ENCODE results near the gene RNF213.

Gene RNF213

GRCh38 chr17:80358861-80359260 lies 98.2 kb downstream of the RNF213 start:
- Histone ChIP-seq H3K27me3 (replicated peaks; ENCODE audit: insufficient read depth, low read length) (no peaks in the 10 kb centered on the region), H3K36me3 (replicated peaks; ENCODE audit: insufficient read depth, low read length) (0 out of 2 replicates have a peak, but pooled peaks cover 7% of the 10 kb centered on the region), H3K4me1 (ENCODE audit: low read length) (no peaks in the 10 kb centered on the region), H3K27ac (ENCODE audit: low read length) (no peak overlapping the region), H3K9me2 (replicated peaks; ENCODE audit: insufficient read depth, low read length) (no peaks in the 10 kb centered on the region), H3K4me2 (ENCODE audit: low read depth, low read length) (no peak overlapping the region), H3F3A (ENCODE audit: insufficient read depth, low read length) (no peaks in the 10 kb centered on the region), H3K79me2 (ENCODE audit: low read length) (no peaks in the 10 kb centered on the region), H3K4me3 (ENCODE audit: low read length) (no peak overlapping the region), H4K20me1 (ENCODE audit: insufficient read depth, low read length) (no peaks in the 10 kb centered on the region), H3K9ac (ENCODE audit: low read length) (no peak overlapping the region), H3K9me3 (replicated peaks; ENCODE audit: insufficient read depth, low read length) (no peaks in the 10 kb centered on the region), H2AFZ (ENCODE audit: low read length) (no peak overlapping the region)
- DNase-seq = no peak
- TF ChIP-seq EZH2 (optimal IDR thresholded peaks at IDR 0.05; ENCODE audit: low read depth, low read length) (no peak), CTCF (IDR thresholded peaks at IDR 0.05; ENCODE audit: low read length) (no peak), EZH2phosphoT487 (IDR thresholded peaks at IDR 0.05; ENCODE audit: low read length) (no peak)

GRCh38 chr17:80359422-80360110 lies 98.9 kb downstream of the RNF213 start:
- Histone ChIP-seq H3K9ac (ENCODE audit: low read length) (no peak overlapping the region), H3K9me3 (replicated peaks; ENCODE audit: insufficient read depth, low read length) (no peaks in the 10 kb centered on the region), H3K4me2 (ENCODE audit: low read depth, low read length) (no peak overlapping the region), H3K4me1 (ENCODE audit: low read length) (no peaks in the 10 kb centered on the region), H3K4me3 (ENCODE audit: low read length) (no peak overlapping the region), H4K20me1 (ENCODE audit: insufficient read depth, low read length) (no peaks in the 10 kb centered on the region), H3K79me2 (ENCODE audit: low read length) (no peaks in the 10 kb centered on the region), H3K9me2 (replicated peaks; ENCODE audit: insufficient read depth, low read length) (no peaks in the 10 kb centered on the region), H3F3A (ENCODE audit: insufficient read depth, low read length) (no peaks in the 10 kb centered on the region), H2AFZ (ENCODE audit: low read length) (no peak overlapping the region), H3K27ac (ENCODE audit: low read length) (no peak overlapping the region), H3K27me3 (replicated peaks; ENCODE audit: insufficient read depth, low read length) (no peaks in the 10 kb centered on the region), H3K36me3 (replicated peaks; ENCODE audit: insufficient read depth, low read length) (peaks cover 7% of the 10 kb centered on the region; the same call in 1 of the 2 replicates)
- no peak for DNase-seq
- no peak for TF ChIP-seq EZH2phosphoT487 (IDR thresholded peaks at IDR 0.05; ENCODE audit: low read length)
- no peak for TF ChIP-seq EZH2 (optimal IDR thresholded peaks at IDR 0.05; ENCODE audit: low read depth, low read length)
- no peak for TF ChIP-seq CTCF (IDR thresholded peaks at IDR 0.05; ENCODE audit: low read length)

- Histone ChIP-seq H3K4me3 (ENCODE audit: low read length) (no peak overlapping the region), H3K4me2 (ENCODE audit: low read depth, low read length) (no peak overlapping the region), H2AFZ (ENCODE audit: low read length) (no peak overlapping the region), H3K27me3 (replicated peaks; ENCODE audit: insufficient read depth, low read length) (no peaks in the 10 kb centered on the region), H3K27ac (ENCODE audit: low read length) (no peak overlapping the region), H3K4me1 (ENCODE audit: low read length) (no peaks in the 10 kb centered on the region), H3K9me3 (replicated peaks; ENCODE audit: insufficient read depth, low read length) (no peaks in the 10 kb centered on the region), H3F3A (ENCODE audit: insufficient read depth, low read length) (no peaks in the 10 kb centered on the region), H3K36me3 (replicated peaks; ENCODE audit: insufficient read depth, low read length) (peaks cover 7% of the 10 kb centered on the region; the same call in 1 of the 2 replicates), H3K79me2 (ENCODE audit: low read length) (no peaks in the 10 kb centered on the region), H3K9me2 (replicated peaks; ENCODE audit: insufficient read depth, low read length) (no peaks in the 10 kb centered on the region), H4K20me1 (ENCODE audit: insufficient read depth, low read length) (no peaks in the 10 kb centered on the region), H3K9ac (ENCODE audit: low read length) (no peak overlapping the region)
- DNase-seq = no peak
- TF ChIP-seq EZH2phosphoT487 (IDR thresholded peaks at IDR 0.05; ENCODE audit: low read length) = no peak
- TF ChIP-seq CTCF (IDR thresholded peaks at IDR 0.05; ENCODE audit: low read length) = no peak
- TF ChIP-seq EZH2 (optimal IDR thresholded peaks at IDR 0.05; ENCODE audit: low read depth, low read length) = no peak
Observed at GRCh38 chr17:80360396-80360795, 99.7 kb downstream of the RNF213 start.
